H1 (cell line): ENCODE results near the gene CPEB3. TPM values are rescaled to one million over a fixed set of nuclear protein-coding genes. Genes with fewer than 3 reads are reported as not detected.

Experiments
- CTCF ChIA-PET: fragments of 300-600 bp; sonication (Branson Sonifier 250); formaldehyde crosslinking; loops from one replicate; lab custom pipeline; 2021; ENCODE audit not compliant: partially characterized antibody; lab: Charles Lee
- POLR2A ChIA-PET: fragments of 300-600 bp; sonication (Branson Sonifier 250); formaldehyde crosslinking; loops from one replicate; lab custom pipeline; 2021; ENCODE audit warnings: inconsistent platforms; ENCODE audit not compliant: partially characterized antibody; lab: Charles Lee
- DNase-seq, 2 experiments: peaks; one replicate each; pipeline versions ENCODE4 v3.0.0 to v3.0.0-alpha.2; 2010 to 2022; ENCODE audit warnings: low spot score in 2 of 2, low read depth in 1 of 2, mixed read lengths in 1 of 2
- FAIRE-seq: peaks from 2 replicates; lab custom pipeline; 2011; peaks lifted over from hg19 to GRCh38; lab: Jason Lieb, UNC
- H2AFZ ChIP-seq: 2 replicates; pipeline ENCODE4 v1.8.1; 2012; ENCODE audit warnings: low read length, inconsistent platforms
- H2AK5ac ChIP-seq: 2 replicates; pipeline ENCODE4 v1.6.1; 2013; ENCODE audit warnings: low read depth, low read length
- H2BK120ac ChIP-seq: replicated peaks from 2 replicates; pipeline ENCODE3; 2013; ENCODE audit warnings: low read depth, low read length, inconsistent platforms
- H2BK12ac ChIP-seq: 2 replicates; pipeline ENCODE4 v1.6.1; 2013; ENCODE audit warnings: low read depth, low read length
- H2BK15ac ChIP-seq: 2 replicates; pipeline ENCODE4 v1.6.1; 2013; ENCODE audit warnings: low read length
- H2BK20ac ChIP-seq: 2 replicates; pipeline ENCODE4 v1.6.1; 2013; ENCODE audit warnings: low read length
- H2BK5ac ChIP-seq: 2 replicates; pipeline ENCODE4 v1.6.1; 2013; ENCODE audit warnings: low read depth, low read length
- H3K14ac ChIP-seq: 2 replicates; pipeline ENCODE4 v1.6.1; 2013; ENCODE audit warnings: inconsistent platforms; ENCODE audit not compliant: insufficient read length
- H3K18ac ChIP-seq: 2 replicates; pipeline ENCODE4 v1.6.1; 2013; ENCODE audit warnings: low read length; ENCODE audit errors: extremely low read depth
- H3K23ac ChIP-seq: 2 replicates; pipeline ENCODE4 v1.6.1; 2013; ENCODE audit warnings: inconsistent platforms; ENCODE audit not compliant: insufficient read length
- H3K23me2 ChIP-seq: 2 replicates; pipeline ENCODE4 v1.6.1; 2013; ENCODE audit warnings: low read depth, low read length
- H3K27ac ChIP-seq: 2 replicates; pipeline ENCODE4 v1.6.1; 2011; ENCODE audit warnings: low read depth, low read length, inconsistent platforms
- H3K27me3 ChIP-seq, 4 experiments: replicated peaks in 1 of 4; 1 replicate in 1 of 4; 2 replicates in 3 of 4; pipeline versions ENCODE4 v1.6.1 to v1.8.1; 2011 to 2013; ENCODE audit warnings: low read length in 3 of 4, mild to moderate bottlenecking in 3 of 4, inconsistent platforms in 2 of 4, mixed read lengths in 2 of 4, moderate library complexity in 1 of 4; ENCODE audit not compliant: control insufficient read depth in 3 of 4, insufficient read depth in 3 of 4; ENCODE audit errors: extremely low read depth in 1 of 4
- H3K36me3 ChIP-seq, 4 experiments: 2 replicates each; pipeline versions ENCODE4 v1.6.1 to v1.8.1; 2011 to 2013; ENCODE audit warnings: mild to moderate bottlenecking in 4 of 4, low read length in 3 of 4, moderate library complexity in 2 of 4, control low read depth in 1 of 4, inconsistent platforms in 1 of 4; ENCODE audit not compliant: insufficient read depth in 4 of 4, control insufficient read depth in 2 of 4
- H3K4ac ChIP-seq: replicated peaks from 2 replicates; pipeline ENCODE3; 2013; ENCODE audit warnings: low read length, low read depth, mixed read lengths, inconsistent platforms; ENCODE audit not compliant: insufficient read length
- H3K4me1 ChIP-seq, 4 experiments: replicated peaks in 1 of 4; 1 replicate in 1 of 4; 2 replicates in 3 of 4; pipeline versions ENCODE4 v1.6.1 to v1.8.1; 2011 to 2013; ENCODE audit warnings: low read length in 3 of 4, inconsistent platforms in 2 of 4, mixed read lengths in 1 of 4; ENCODE audit not compliant: insufficient read depth in 4 of 4, control insufficient read depth in 3 of 4
- H3K4me2 ChIP-seq, 2 experiments: 2 replicates each; pipeline versions ENCODE4 v1.6.1 to v1.8.1; 2011 to 2013; ENCODE audit warnings: low read depth in 2 of 2, low read length in 2 of 2, control low read depth in 1 of 2, inconsistent platforms in 1 of 2, mild to moderate bottlenecking in 1 of 2; ENCODE audit not compliant: insufficient read depth in 1 of 2
- H3K4me3 ChIP-seq, 4 experiments: fragments of 200-600, 300-600 bp in 1 of 4; sonication (generic), shearing (Covaris generic), sonication (Bioruptor Twin) in 1 of 4; 2 replicates each; pipeline versions ENCODE4 v1.5.1 to v1.8.1; 2011 to 2016; ENCODE audit warnings: low read length in 4 of 4, low read depth in 3 of 4, control low read depth in 2 of 4, inconsistent platforms in 2 of 4, mild to moderate bottlenecking in 2 of 4, mixed read lengths in 1 of 4, moderate library complexity in 1 of 4; ENCODE audit not compliant: insufficient read depth in 2 of 4; ENCODE audit errors: extremely low read depth in 1 of 4
- H3K56ac ChIP-seq: replicated peaks from 2 replicates; pipeline ENCODE3; 2013; ENCODE audit warnings: low read depth, mild to moderate bottlenecking, mixed read lengths, low read length, inconsistent platforms; ENCODE audit not compliant: insufficient read length
- H3K79me1 ChIP-seq: 2 replicates; pipeline ENCODE4 v1.6.1; 2013; ENCODE audit warnings: low read depth, low read length, control low read depth
- H3K79me2 ChIP-seq, 2 experiments: 2 replicates each; pipeline versions ENCODE4 v1.6.1 to v1.8.1; 2012 to 2013; ENCODE audit warnings: low read length in 2 of 2, mild to moderate bottlenecking in 2 of 2, inconsistent platforms in 1 of 2; ENCODE audit not compliant: insufficient read depth in 2 of 2, control insufficient read depth in 1 of 2
- H3K9ac ChIP-seq, 4 experiments: replicated peaks in 1 of 4; 1 replicate in 1 of 4; 2 replicates in 3 of 4; pipeline versions ENCODE4 v1.6.1 to v1.8.1; 2011 to 2013; ENCODE audit warnings: low read depth in 3 of 4, low read length in 3 of 4, control low read depth in 2 of 4, mild to moderate bottlenecking in 2 of 4, moderate library complexity in 2 of 4, inconsistent platforms in 1 of 4; ENCODE audit errors: extremely low read depth in 1 of 4
- H3K9me3 ChIP-seq, 2 experiments: 2 replicates each; pipeline versions ENCODE4 v1.6.1 to v1.8.1; 2012 to 2013; ENCODE audit warnings: mild to moderate bottlenecking in 2 of 2, moderate library complexity in 2 of 2, control low read depth in 1 of 2, inconsistent platforms in 1 of 2, low read depth in 1 of 2, low read length in 1 of 2, mixed read lengths in 1 of 2; ENCODE audit not compliant: insufficient read depth in 2 of 2
- H4K20me1 ChIP-seq, 2 experiments: replicated peaks in 1 of 2; 2 replicates each; pipeline versions ENCODE3 to v1.8.1; 2011 to 2013; ENCODE audit warnings: inconsistent platforms in 2 of 2, low read length in 2 of 2, mild to moderate bottlenecking in 1 of 2; ENCODE audit not compliant: insufficient read depth in 2 of 2, control insufficient read depth in 1 of 2
- H4K5ac ChIP-seq: 2 replicates; pipeline ENCODE4 v1.6.1; 2013; ENCODE audit warnings: low read length, low read depth, mixed read lengths, inconsistent platforms; ENCODE audit not compliant: insufficient read length
- H4K8ac ChIP-seq: 2 replicates; pipeline ENCODE4 v1.8.0; 2013; ENCODE audit warnings: mild to moderate bottlenecking, moderate library complexity, low read length, inconsistent platforms; ENCODE audit not compliant: insufficient read depth; ENCODE audit errors: extremely low read depth
- H4K91ac ChIP-seq: replicated peaks from 2 replicates; pipeline ENCODE3; 2013; ENCODE audit warnings: low read length, mixed read lengths, inconsistent platforms; ENCODE audit not compliant: insufficient read length
- CEBPB ChIP-seq: IDR thresholded peaks from 2 replicates; pipeline ENCODE4 v1.6.1; 2012; ENCODE audit warnings: low read depth, low read length
- FOSL1 ChIP-seq: IDR thresholded peaks from 2 replicates; pipeline ENCODE4 v1.6.1; 2011; ENCODE audit warnings: mild to moderate bottlenecking, low read depth, low read length, moderate library complexity; ENCODE audit not compliant: insufficient read depth
- HDAC6 ChIP-seq: IDR thresholded peaks from one replicate; pipeline ENCODE4 v1.7.1; 2012; ENCODE audit warnings: low read depth, mild to moderate bottlenecking, inconsistent platforms, low read length, moderate library complexity
- MAX ChIP-seq: IDR thresholded peaks from 2 replicates; pipeline ENCODE4 v1.6.1; 2012; ENCODE audit warnings: inconsistent platforms
- POLR2AphosphoS5 ChIP-seq: IDR thresholded peaks from 2 replicates; pipeline ENCODE4 v1.6.1; 2011; ENCODE audit warnings: low read depth, low read length
- RXRA ChIP-seq: IDR thresholded peaks from 2 replicates; pipeline ENCODE4 v1.6.1; 2011; ENCODE audit warnings: low read depth, mild to moderate bottlenecking, low read length, moderate library complexity; ENCODE audit not compliant: insufficient read depth
- SAP30 ChIP-seq: fragments of 300-600 bp; sonication (generic); IDR thresholded peaks from 2 replicates; pipeline ENCODE4 v1.7.1; 2012; ENCODE audit warnings: low read length, moderate library complexity, mild to moderate bottlenecking, inconsistent platforms; ENCODE audit not compliant: insufficient read depth, insufficient replicate concordance
- SUZ12 ChIP-seq: fragments of 200-600 bp; sonication (generic); IDR thresholded peaks from 2 replicates; pipeline ENCODE4 v1.6.1; 2012; ENCODE audit warnings: mild to moderate bottlenecking, inconsistent platforms, low read length, moderate library complexity, mixed read lengths
- TAF7 ChIP-seq: optimal IDR thresholded peaks from 2 replicates; pipeline ENCODE3; 2011; ENCODE audit warnings: low read depth, mild to moderate bottlenecking, inconsistent platforms, low read length, moderate library complexity, borderline replicate concordance
- WGBS, 2 experiments: shearing (Covaris generic) in 1 of 2; methylation state at CpG; one replicate each; pipeline versions ENCODE4 v1.1.6 to v1.1.7; 2013 to 2015; ENCODE audit warnings: low lambda C conversion rate in 2 of 2, mixed read lengths in 2 of 2, inconsistent platforms in 1 of 2, low coverage in 1 of 2, missing lambda C conversion rate in 1 of 2; ENCODE audit not compliant: insufficient replicate concordance in 2 of 2, insufficient coverage in 1 of 2, insufficient read length in 1 of 2; ENCODE audit errors: extremely low coverage in 1 of 2, missing lambda C conversion rate in 1 of 2; 5-methylcytosine and 5-hydroxymethylcytosine counted together
- polyA plus RNA-seq, 7 experiments: library from polyadenylated mRNA; depleted of rRNA in 3 of 7; stranded (reverse) in 5 of 7; unstranded in 2 of 7; fragments of >200 nt in 5 of 7; fragments of 200-250 nt in 2 of 7; gene quantifications; 1 replicate in 5 of 7; 2 replicates in 1 of 7; 4 replicates in 1 of 7; pipeline versions ENCODE4 v1.2.1 to v1.2.3, GENCODE V29; 2011 to 2013; ENCODE audit warnings: missing spikeins in 2 of 7, mixed read lengths in 2 of 7
- total RNA-seq: library from RNA; stranded (reverse); fragmentation: NEBNext Ultra II Directional; extraction: Animal tissue kit (Norgen Biotek cat#: 25700); gene quantifications from 2 replicates; pipeline ENCODE4 v1.2.1, GENCODE V29; 2021

The CPEB3 gene
- total and polyA plus RNA-seq, 2 of the 8 experiments (the other 6 are each of a cell fraction or from before 2014, with no cell fraction given) = 0.39 to 1.7 TPM

- Histone ChIP-seq H3K9ac (no peak overlapping the region), H2AK5ac (no peak overlapping the region), H3K27ac (no peak overlapping the region), H3K23ac (no peak overlapping the region), H2BK15ac (no peak overlapping the region), H3K79me1 (no peaks in the 10 kb centered on the region), H3K36me3 (no peaks in the 10 kb centered on the region), H2BK12ac (no peak overlapping the region), H3K23me2 (peaks cover 10% of the 10 kb centered on the region), H2BK120ac (no peak overlapping the region), H2BK5ac (no peak overlapping the region), H3K4me2 (no peak overlapping the region), H3K79me2 (no peaks in the 10 kb centered on the region), H2AFZ (no peak overlapping the region), H4K5ac (no peak overlapping the region), H3K27me3 (peaks cover 0 to 6% (median 4%) of the 10 kb centered on the region in 4 experiments; a peak in 4 of 7 replicates), H3K4me1 (peaks cover 0 to 5% (median 2%) of the 10 kb centered on the region in 4 experiments; a peak in 1 of 7 replicates), H3K4ac (no peak overlapping the region), H3K9me3 (no peaks in the 10 kb centered on the region), H3K18ac (no peak overlapping the region), H4K91ac (no peak overlapping the region), H3K4me3 (no peak overlapping the region), H2BK20ac (no peak overlapping the region), H4K20me1 (no peaks in the 10 kb centered on the region), H4K8ac (no peak overlapping the region), H3K14ac (no peak overlapping the region), H3K56ac (no peak overlapping the region)
- FAIRE-seq (no peak), DNase-seq (no peak)
- ChIA-PET CTCF (interaction anchor here (0.6 to 0.9 kb wide), 2 partner anchors 28 to 144 kb away, joined by 3 read pairs; no protein-coding TSS in a partner anchor), POLR2A (no interaction called here)
- no peak for TF ChIP-seq MAX
- TF ChIP-seq SAP30 = no peak
- TF ChIP-seq CEBPB = no peak
- TF ChIP-seq HDAC6 = no peak
- TF ChIP-seq FOSL1 = no peak
- TF ChIP-seq POLR2AphosphoS5 = no peak
- TF ChIP-seq RXRA = no peak
- no peak for TF ChIP-seq TAF7
- no peak for TF ChIP-seq SUZ12
- WGBS, 2 experiments = 96% methylated on average over 2 of the region's 3 CpGs; no CpG with 5 or more reads in 1 of the 2 experiments
Measured at GRCh38 chr10:92244796-92245195, 46.1 kb downstream of the CPEB3 start.
